Activated CD8-positive, alpha-beta memory T cell treated with anti-CD3 and anti-CD28 coated beads for 36 hours (primary cell): ENCODE results near the gene HMGCLL1. TPM values are rescaled to one million over a fixed set of nuclear protein-coding genes. Genes with fewer than 3 reads are reported as not detected.

Source experiments
- CTCF ChIA-PET: fragments of 350-600 bp; sonication (Branson Sonifier 250); formaldehyde crosslinking; loops from one replicate; lab custom pipeline; 2021; ENCODE audit warnings: antibody characterized with exemption; lab: Charles Lee
- POLR2A ChIA-PET: fragments of 350-600 bp; sonication (Branson Sonifier 250); formaldehyde crosslinking; loops from one replicate; lab custom pipeline; 2021; ENCODE audit warnings: antibody characterized with exemption; lab: Charles Lee
- total RNA-seq, 2 experiments: library from RNA; stranded (reverse); gene quantifications; one replicate each; pipeline ENCODE4 v1.2.3, GENCODE V29; 2021

HMGCLL1 gene
- not detected for total RNA-seq

- CTCF ChIA-PET: no interaction called here
- POLR2A ChIA-PET: no interaction called here
These were observed at the start of gene HMGCLL1 for GRCh38 chr6:55578537-55579363. HMGCLL1 (minus strand) TSS chr6:55579192; CDS start chr6:55579055, 137 bp downstream.

GRCh38 chr6:55621993-55622392 lies 43.0 kb upstream of the HMGCLL1 start:
- ChIA-PET CTCF (no interaction called here), POLR2A (no interaction called here)

DNA sequence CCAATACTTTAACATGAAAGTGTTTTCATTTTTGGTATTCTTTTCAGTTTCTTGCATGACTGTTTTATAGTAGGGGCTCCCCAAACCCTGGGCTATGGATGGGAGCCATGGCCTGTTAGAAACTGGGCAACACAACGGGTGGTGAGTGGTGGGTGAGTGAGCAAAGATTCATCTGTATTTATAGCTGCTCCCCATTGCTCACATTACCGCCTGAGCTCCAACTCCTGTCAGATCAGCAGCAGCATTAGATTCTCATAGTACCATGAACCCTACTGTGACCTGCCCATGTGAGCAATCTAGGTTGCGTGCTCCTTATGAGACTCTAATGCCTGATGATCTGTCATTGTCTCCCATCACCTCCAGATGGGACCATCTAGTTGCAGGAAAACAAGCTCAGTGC lies 42.3 kb upstream of the HMGCLL1 start:
- CTCF ChIA-PET: no interaction called here
- POLR2A ChIA-PET: no interaction called here

DNA sequence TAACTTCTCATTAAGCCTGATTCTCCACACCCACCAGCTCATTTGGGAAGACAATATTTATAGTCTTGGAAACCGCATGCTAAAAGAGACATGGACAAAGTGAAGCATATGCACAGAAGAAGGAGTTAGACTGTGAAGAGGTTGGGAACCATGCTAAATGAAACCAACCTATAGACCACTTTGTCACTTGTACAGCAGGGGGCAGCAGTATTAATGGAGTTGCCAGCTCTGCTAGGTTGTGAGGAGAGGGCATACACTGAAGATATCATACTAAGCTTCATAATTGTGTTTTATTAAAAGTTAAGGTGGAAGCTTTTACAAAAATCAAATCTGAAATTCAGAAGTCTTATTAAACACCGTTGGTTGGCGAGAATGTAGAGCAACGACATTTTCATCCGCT lies 38.3 kb upstream of the HMGCLL1 start:
- POLR2A ChIA-PET: no interaction called here
- CTCF ChIA-PET: no interaction called here

GRCh38 chr6:55604021-55604420 lies 25.0 kb upstream of the HMGCLL1 start:
- ChIA-PET CTCF (no interaction called here), POLR2A (no interaction called here)

DNA sequence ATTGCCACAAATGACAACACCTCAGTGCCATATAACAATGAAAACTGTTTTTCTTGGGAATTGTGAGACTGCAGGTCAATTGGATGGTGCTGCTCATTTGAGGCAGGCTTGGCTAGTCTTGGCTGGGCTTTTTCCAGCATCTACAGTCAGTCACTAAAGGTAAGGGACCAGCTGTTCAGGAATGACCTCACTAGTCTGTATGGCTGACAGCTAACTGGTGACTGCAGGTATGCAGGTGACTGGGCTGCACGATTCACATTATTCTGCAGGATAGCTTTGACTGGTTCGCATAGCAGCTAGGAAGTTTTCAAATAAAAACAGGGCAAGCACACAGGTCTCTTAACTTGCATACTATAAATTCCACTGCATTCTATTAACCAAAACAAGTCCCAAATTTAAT lies 22.1 kb upstream of the HMGCLL1 start:
- ChIA-PET CTCF (no interaction called here), POLR2A (no interaction called here)

- POLR2A ChIA-PET: no interaction called here
- CTCF ChIA-PET: no interaction called here
These were observed 15.4 kb upstream of the HMGCLL1 start for GRCh38 chr6:55594442-55594841.

DNA sequence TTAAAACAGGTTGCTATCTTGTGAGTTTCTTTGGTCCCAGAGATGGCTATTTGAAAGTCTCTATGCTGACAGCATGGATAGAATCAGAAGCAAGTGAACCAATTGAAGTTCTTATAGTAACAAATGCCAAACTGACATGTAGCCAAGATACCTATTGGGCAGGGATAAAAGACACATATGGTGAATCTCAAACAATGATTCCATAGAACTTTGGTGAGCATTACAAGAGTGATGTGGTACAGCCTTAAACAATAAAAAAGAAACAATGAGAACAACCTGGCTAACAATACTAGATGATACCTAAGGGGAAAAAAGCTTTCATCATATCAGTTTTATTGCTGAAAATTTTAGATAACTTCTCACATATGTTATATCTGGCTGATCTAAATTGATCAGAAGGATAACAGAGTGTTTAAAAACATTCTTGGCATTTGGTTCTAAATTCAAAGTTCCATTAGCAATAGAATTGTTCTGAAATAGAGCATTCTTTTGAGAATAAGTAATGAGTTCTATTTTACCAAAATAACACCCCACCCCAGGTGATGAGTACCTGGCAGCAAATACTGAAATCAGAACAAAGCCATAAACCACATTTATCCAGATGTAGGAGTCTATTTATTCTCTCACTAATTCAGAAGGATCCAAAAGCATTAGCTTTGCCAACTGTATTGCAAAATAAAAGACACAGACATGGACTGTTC lies 5.8 kb upstream of the HMGCLL1 start:
- ChIA-PET CTCF (no interaction called here), POLR2A (no interaction called here)

GRCh38 chr6:55576811-55577210 lies 2.2 kb downstream of the HMGCLL1 start:
- POLR2A ChIA-PET: no interaction called here
- CTCF ChIA-PET: no interaction called here

- CTCF ChIA-PET: no interaction called here
- POLR2A ChIA-PET: no interaction called here
These were observed 4.4 kb downstream of the HMGCLL1 start for GRCh38 chr6:55574556-55574955.

GRCh38 chr6:55569638-55570037 lies 9.4 kb downstream of the HMGCLL1 start:
- ChIA-PET POLR2A (no interaction called here), CTCF (interaction anchor here (0.6 kb wide), 1 partner anchor 1211 kb away, joined by 3 read pairs; no protein-coding TSS in a partner anchor)

DNA sequence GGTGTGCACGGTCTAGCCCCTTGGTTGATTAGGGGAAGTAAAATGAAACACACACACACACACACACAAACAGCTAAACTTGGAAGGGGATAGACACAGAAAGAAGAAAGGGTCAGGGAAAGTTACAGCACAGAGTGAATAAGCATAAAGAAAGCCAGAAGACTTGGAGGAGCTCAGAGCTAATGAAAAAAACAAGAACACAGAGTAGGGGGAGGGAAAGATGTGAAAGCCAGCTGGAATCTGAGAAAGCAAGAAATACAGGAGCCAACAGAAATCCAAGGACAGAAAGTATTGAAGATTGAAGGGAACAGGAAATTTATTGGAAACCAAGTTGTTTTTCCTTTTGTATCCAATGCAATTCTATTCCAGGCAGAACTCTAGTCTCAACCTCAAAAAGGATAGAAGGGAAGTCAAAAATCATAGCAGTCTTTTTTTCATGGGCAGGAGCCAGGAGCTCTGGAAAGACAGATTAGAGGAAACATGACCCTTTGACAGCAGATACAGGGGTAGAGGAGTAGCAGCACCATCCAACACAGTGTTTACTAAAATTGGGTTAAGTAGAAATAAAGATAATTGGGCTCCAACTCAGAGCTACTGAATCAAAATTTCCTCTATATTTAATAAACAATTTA lies 10.1 kb downstream of the HMGCLL1 start:
- ChIA-PET POLR2A (no interaction called here), CTCF (no interaction called here)

- CTCF ChIA-PET: no interaction called here
- POLR2A ChIA-PET: no interaction called here
These were observed 11.4 kb downstream of the HMGCLL1 start for GRCh38 chr6:55567558-55567957.

DNA sequence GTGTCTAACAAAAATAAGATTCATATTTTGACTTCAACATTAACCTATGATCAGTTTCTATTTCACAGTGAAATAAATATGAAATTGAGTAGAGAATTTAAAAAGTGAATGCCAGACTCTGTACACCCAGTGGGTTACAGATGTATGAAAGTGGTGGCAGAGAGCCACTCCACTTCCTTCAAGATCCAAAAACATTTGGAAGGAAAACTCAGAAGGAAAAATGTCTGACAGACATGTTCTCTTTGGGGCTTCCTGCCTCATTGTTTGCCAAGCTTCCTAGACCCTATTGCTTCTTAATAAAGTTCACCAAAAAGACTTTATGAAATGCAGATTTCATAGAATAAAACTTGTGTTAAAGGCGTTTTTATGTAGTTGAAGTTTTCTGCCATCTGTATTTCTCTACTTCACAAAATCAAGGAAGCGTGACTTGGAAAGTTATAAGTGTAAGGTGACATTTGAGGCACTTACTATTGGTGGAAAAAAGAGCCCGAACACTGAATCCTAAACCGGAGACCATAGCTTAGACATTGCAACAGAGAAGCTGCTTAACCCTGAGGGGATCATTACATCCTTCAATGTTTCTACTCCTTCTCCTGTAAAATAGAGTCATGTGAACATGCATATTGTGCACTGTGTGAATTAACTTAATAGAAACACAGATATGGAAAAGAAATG lies 12.8 kb downstream of the HMGCLL1 start:
- CTCF ChIA-PET: no interaction called here
- POLR2A ChIA-PET: no interaction called here

GRCh38 chr6:55562318-55562717 lies 16.7 kb downstream of the HMGCLL1 start:
- POLR2A ChIA-PET: no interaction called here
- CTCF ChIA-PET: no interaction called here

DNA sequence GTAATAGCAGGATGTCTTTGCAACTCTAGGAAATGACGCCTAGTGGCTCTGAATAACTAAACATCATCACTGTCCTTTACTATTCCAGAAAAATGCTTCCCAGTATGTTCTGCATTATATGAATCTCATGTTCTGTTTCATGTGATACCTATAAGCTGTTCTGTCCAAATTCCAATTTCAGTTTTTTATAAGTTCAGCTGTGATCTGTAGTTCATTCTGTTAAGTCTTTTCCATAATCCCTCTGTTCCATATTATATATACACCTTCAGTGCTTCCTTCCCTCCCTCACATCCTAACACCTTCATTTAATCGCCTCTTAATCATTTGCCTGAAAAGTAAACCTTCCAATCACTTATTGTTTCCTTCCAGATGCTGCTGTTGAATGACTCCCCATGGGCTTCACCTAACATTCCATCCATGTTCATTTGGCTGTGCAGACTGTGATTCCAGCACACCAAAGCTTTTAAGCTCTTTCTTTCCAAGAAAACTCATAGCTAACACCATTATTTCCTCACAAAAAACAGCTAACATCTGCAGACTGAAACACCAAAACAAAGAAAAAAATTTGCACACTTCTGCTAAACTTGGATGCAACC lies 18.6 kb downstream of the HMGCLL1 start:
- POLR2A ChIA-PET: no interaction called here
- CTCF ChIA-PET: no interaction called here

DNA sequence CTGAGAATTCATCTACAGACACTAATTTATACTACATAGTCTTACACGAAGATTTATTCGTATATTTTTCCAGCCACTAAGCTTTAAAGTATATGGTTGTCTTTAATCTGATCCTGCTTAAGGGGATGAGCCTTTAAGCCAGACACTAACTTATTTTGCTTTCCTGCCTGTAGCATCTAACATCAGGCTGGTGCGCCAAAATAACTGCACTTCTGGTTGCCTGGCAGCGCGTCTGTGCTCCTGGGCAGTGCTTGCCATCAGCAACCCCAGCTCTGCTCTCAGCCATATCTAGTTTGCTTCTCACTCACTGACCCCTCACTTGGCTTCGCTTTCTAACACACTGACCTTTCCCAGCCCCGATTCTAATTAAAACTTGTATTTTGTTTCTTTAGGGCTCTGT lies 21.8 kb downstream of the HMGCLL1 start:
- ChIA-PET POLR2A (no interaction called here), CTCF (no interaction called here)

DNA sequence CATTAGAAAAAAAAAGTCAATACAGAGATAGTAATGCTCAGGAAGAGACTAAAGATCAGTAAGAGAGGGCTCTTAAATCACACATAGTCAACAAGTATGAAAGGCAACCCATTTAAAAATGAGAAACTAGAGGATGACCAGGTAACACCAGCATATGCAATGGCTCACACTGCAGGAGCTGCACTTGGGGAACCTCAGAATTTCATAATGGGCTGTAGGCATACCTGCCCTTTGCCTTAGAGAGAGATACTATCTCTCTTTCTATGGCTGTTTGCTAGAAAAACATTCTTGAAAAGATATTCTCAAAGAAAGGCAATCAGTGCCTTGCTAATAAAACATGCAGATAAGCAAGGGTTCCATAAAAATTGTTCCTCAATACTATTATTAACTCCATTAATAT lies 33.2 kb downstream of the HMGCLL1 start:
- POLR2A ChIA-PET: no interaction called here
- CTCF ChIA-PET: no interaction called here

GRCh38 chr6:55543633-55544309 lies 35.2 kb downstream of the HMGCLL1 start:
- CTCF ChIA-PET: no interaction called here

More at GRCh38 chr6:55543633-55544309, 35.2 kb downstream of the HMGCLL1 start:
- POLR2A ChIA-PET: no interaction called here
